Endothelial cell of umbilical vein (primary cell): ENCODE results near the gene TNIK. TPM values are rescaled to one million over a fixed set of nuclear protein-coding genes. Genes with fewer than 3 reads are reported as not detected.

Experiments
- BruUV-seq: library from RNA; stranded (reverse); fragments of 400-500 nt; replicated peaks from 2 replicates; lab custom pipeline; 2021; lab: Mats Ljungman, UMichigan
- CTCF ChIA-PET: fragments of 300-600, 350-600 bp; sonication (Branson Sonifier 250); formaldehyde crosslinking; loops from one replicate; lab custom pipeline; 2021; ENCODE audit warnings: antibody characterized with exemption, inconsistent platforms; lab: Charles Lee
- POLR2A ChIA-PET: fragments of 300-600, 350-600 bp; sonication (Branson Sonifier 250); formaldehyde crosslinking; loops from one replicate; lab custom pipeline; 2021; ENCODE audit warnings: antibody characterized with exemption, inconsistent platforms; lab: Charles Lee
- DNase-seq: peaks from one replicate; pipeline ENCODE4 v3.0.0-alpha.2; 2011; ENCODE audit warnings: low read depth, low spot score
- FAIRE-seq: peaks from 2 replicates; lab custom pipeline; 2011; peaks lifted over from hg19 to GRCh38; lab: Jason Lieb, UNC
- H2AFZ ChIP-seq: 2 replicates; pipeline ENCODE4 v1.6.0; 2012; ENCODE audit warnings: low read depth, low read length, control low read depth, inconsistent platforms
- H3K27ac ChIP-seq: 2 replicates; pipeline ENCODE4 v1.5.1; 2011; ENCODE audit warnings: low read depth, mild to moderate bottlenecking, control low read depth, low read length, moderate library complexity; ENCODE audit not compliant: insufficient read depth
- H3K27me3 ChIP-seq, 2 experiments: 2 replicates each; pipeline versions ENCODE4 v1.6.0 to v1.6.1; 2011; ENCODE audit warnings: low read length in 2 of 2, mixed read lengths in 1 of 2; ENCODE audit not compliant: control insufficient read depth in 2 of 2, insufficient read depth in 2 of 2
- H3K36me3 ChIP-seq, 2 experiments: 2 replicates in 1 of 2; 3 replicates in 1 of 2; pipeline ENCODE4 v1.5.1; 2011; ENCODE audit warnings: low read length in 2 of 2, mild to moderate bottlenecking in 1 of 2, moderate library complexity in 1 of 2; ENCODE audit not compliant: control insufficient read depth in 2 of 2, insufficient read depth in 2 of 2; ENCODE audit errors: extremely low read depth in 1 of 2
- H3K4me1 ChIP-seq: 3 replicates; pipeline ENCODE4 v1.5.1; 2011; ENCODE audit warnings: mild to moderate bottlenecking, low read length; ENCODE audit not compliant: control insufficient read depth, insufficient read depth; ENCODE audit errors: extremely low read depth
- H3K4me2 ChIP-seq: 2 replicates; pipeline ENCODE4 v1.6.1; 2011; ENCODE audit warnings: low read length, control low read depth, mixed read lengths; ENCODE audit not compliant: insufficient read depth
- H3K4me3 ChIP-seq, 3 experiments: fragments of 200-600 bp in 1 of 3; sonication (generic), shearing (Covaris generic) in 1 of 3; replicated peaks in 1 of 3; 2 replicates each; pipeline ENCODE4 v1.5.1; 2011 to 2016; ENCODE audit warnings: control low read depth in 3 of 3, low read length in 3 of 3, mild to moderate bottlenecking in 2 of 3, inconsistent platforms in 1 of 3, low read depth in 1 of 3, moderate library complexity in 1 of 3; ENCODE audit not compliant: insufficient read depth in 1 of 3
- H3K79me2 ChIP-seq: 2 replicates; pipeline ENCODE4 v1.6.0; 2012; ENCODE audit warnings: low read length, inconsistent platforms; ENCODE audit not compliant: control insufficient read depth, insufficient read depth
- H3K9ac ChIP-seq: replicated peaks from 2 replicates; pipeline ENCODE3; 2011; ENCODE audit warnings: low read length, control low read depth; ENCODE audit not compliant: insufficient read depth; ENCODE audit errors: extremely low read depth
- H3K9me1 ChIP-seq: replicated peaks from 3 replicates; pipeline ENCODE4 v1.6.0; 2011; ENCODE audit warnings: mild to moderate bottlenecking, low read length; ENCODE audit not compliant: control insufficient read depth, insufficient read depth; ENCODE audit errors: extremely low read depth
- H3K9me3 ChIP-seq: replicated peaks from 2 replicates; pipeline ENCODE4 v1.5.1; 2012; ENCODE audit warnings: low read length, inconsistent platforms; ENCODE audit not compliant: control insufficient read depth, insufficient read depth
- H4K20me1 ChIP-seq: replicated peaks from 2 replicates; pipeline ENCODE3; 2011; ENCODE audit warnings: mild to moderate bottlenecking, low read length; ENCODE audit not compliant: control insufficient read depth, insufficient read depth; ENCODE audit errors: extremely low read depth
- CTCF ChIP-seq, 2 donors: IDR thresholded peaks; 1 replicate in 1 of 2; 2 replicates in 1 of 2; pipeline ENCODE4 v1.5.1; 2011; ENCODE audit warnings: low read length in 2 of 2, mild to moderate bottlenecking in 2 of 2, moderate library complexity in 2 of 2, control low read depth in 1 of 2, inconsistent platforms in 1 of 2, low read depth in 1 of 2; ENCODE audit not compliant: insufficient read depth in 1 of 2; ENCODE audit errors: extremely low read depth in 1 of 2
- EZH2 ChIP-seq: IDR thresholded peaks from 2 replicates; pipeline ENCODE4 v1.6.1; 2012; ENCODE audit warnings: borderline replicate concordance, low read depth, mild to moderate bottlenecking, moderate library complexity, low read length, inconsistent platforms; ENCODE audit not compliant: severe bottlenecking
- FOS ChIP-seq: IDR thresholded peaks from 2 replicates; pipeline ENCODE4 v1.6.1; 2011; ENCODE audit warnings: mild to moderate bottlenecking, low read length, moderate library complexity, borderline replicate concordance; ENCODE audit not compliant: insufficient read depth
- GATA2 ChIP-seq: IDR thresholded peaks from 2 replicates; pipeline ENCODE4 v1.7.0; 2011; ENCODE audit warnings: low read depth, mild to moderate bottlenecking, moderate library complexity, mixed read lengths, low read length; ENCODE audit not compliant: insufficient read length, insufficient read depth
- JUN ChIP-seq: IDR thresholded peaks from 2 replicates; pipeline ENCODE4 v1.6.1; 2011; ENCODE audit warnings: borderline replicate concordance, low read depth; ENCODE audit not compliant: insufficient read length, insufficient read depth
- MAX ChIP-seq: IDR thresholded peaks from 2 replicates; pipeline ENCODE4 v1.6.1; 2011; ENCODE audit not compliant: insufficient read depth, insufficient read length
- MYC ChIP-seq: IDR thresholded peaks from one replicate; pipeline ENCODE4 v1.6.1; 2011; ENCODE audit warnings: mild to moderate bottlenecking, low read depth, low read length
- POLR2A ChIP-seq: IDR thresholded peaks from 2 replicates; pipeline ENCODE4 v1.6.1; 2012; ENCODE audit warnings: low read depth, mild to moderate bottlenecking, control low read depth, low read length
- POLR2AphosphoS5 ChIP-seq: IDR thresholded peaks from 2 replicates; pipeline ENCODE4 v1.6.1; 2012; ENCODE audit warnings: low read depth, mild to moderate bottlenecking, control low read depth, low read length, moderate library complexity; ENCODE audit not compliant: insufficient read depth
- dilution Hi-C: fragments of 300-500 bp; cut with MboI; formaldehyde crosslinking; loops from one replicate; pipeline ENCODE4 v1.15.0; 2019; ENCODE audit warnings: low sequenced_read_pairs; ENCODE audit not compliant: extremely low pct_ligation_motif_present
- intact Hi-C: fragments of 100-400 bp; cut with micrococcal nuclease; formaldehyde crosslinking; loops from one replicate; pipeline ENCODE4 v1.10.0; 2022
- polyA plus RNA-seq, 4 experiments: library from polyadenylated mRNA; depleted of rRNA in 3 of 4; stranded (reverse) in 3 of 4; unstranded in 1 of 4; fragments of >200 nt; gene quantifications; 2 replicates each; pipeline versions ENCODE4 v1.2.1 to v1.2.3, GENCODE V29; 2011 to 2012; ENCODE audit warnings: missing spikeins in 1 of 4
- total RNA-seq: library from RNA; stranded (reverse); gene quantifications from 2 replicates; pipeline ENCODE4 v1.2.3, GENCODE V29; 2021

The TNIK gene
- total and polyA plus RNA-seq, 2 donors (not counting 3 experiments of a cell fraction or from before 2014, with no cell fraction given), result 10.9 to 39.7 TPM

DNA sequence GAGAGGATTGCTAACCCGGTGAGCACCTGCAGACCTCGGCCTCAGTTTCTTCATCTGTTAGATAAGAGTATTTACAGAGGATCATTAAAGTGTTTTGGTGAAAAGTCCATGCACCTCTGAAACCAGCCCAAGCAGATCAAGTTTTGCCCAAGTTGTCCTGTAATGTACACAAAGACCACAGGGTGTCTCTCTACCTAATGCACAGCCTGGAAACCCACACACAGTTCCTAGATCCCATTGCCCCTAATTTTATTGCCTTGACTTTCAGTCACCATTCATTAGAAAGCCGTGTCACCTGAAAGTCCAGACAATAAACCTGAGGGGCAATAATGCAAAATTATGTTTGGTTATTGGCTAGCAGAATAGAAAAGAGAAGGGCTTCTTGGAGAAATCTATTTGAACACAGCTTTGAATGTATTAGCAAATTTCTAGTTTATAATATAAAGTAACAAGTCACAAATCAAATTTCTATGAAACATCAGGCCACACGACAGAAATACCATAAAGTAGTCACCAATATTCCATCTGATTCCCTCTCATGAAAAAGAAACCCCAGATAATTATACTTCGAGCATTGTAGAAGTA lies 272.4 kb downstream of the TNIK start:
- POLR2A ChIA-PET, result no interaction called here
- Histone ChIP-seq H3K36me3 (peaks cover 0 to 3% of the 10 kb centered on the region in 2 experiments), H3K79me2 (no peaks in the 10 kb centered on the region), H4K20me1 (no peaks in the 10 kb centered on the region), H2AFZ (no peak overlapping the region), H3K9ac (no peak overlapping the region), H3K9me1 (no peaks in the 10 kb centered on the region), H3K9me3 (no peaks in the 10 kb centered on the region), H3K27me3 (no peaks in the 10 kb centered on the region), H3K27ac (no peak overlapping the region), H3K4me3 (no peak overlapping the region), H3K4me1 (peaks cover 43% of the 10 kb centered on the region), H3K4me2 (no peak overlapping the region)
- peak; percentile 67 for DNase-seq
- TF ChIP-seq CTCF (IDR thresholded peaks at IDR 0.05; ENCODE audit: extremely low read depth in 1 of 2, insufficient read depth in 1 of 2, low read depth in 1 of 2, low read length in 2 of 2), result peak; percentile 61 to 69
- no peak for TF ChIP-seq FOS
- peak; percentile 63 for FAIRE-seq
- intact Hi-C loops, result loop anchor here (1.0 kb wide), 3 partner anchors 97 to 380 kb away; partner anchors contain the start of gene TNIK
- no TSS peak for BruUV-seq
- CTCF ChIA-PET, result interaction anchor here (0.6 to 5.8 kb wide), 19 partner anchors 14 to 646 kb away, joined by 3 to 38 read pairs (median 4); partner anchors contain the start of gene TNIK
- dilution Hi-C loops, result no loop called here

- Histone ChIP-seq H3K79me2 (no peaks in the 10 kb centered on the region), H3K9ac (no peak overlapping the region), H3K36me3 (peaks cover 0 to 3% of the 10 kb centered on the region in 2 experiments), H3K27me3 (no peaks in the 10 kb centered on the region), H3K4me2 (no peak overlapping the region), H3K4me3 (no peak overlapping the region), H3K9me3 (no peaks in the 10 kb centered on the region), H4K20me1 (no peaks in the 10 kb centered on the region), H2AFZ (no peak overlapping the region), H3K27ac (no peak overlapping the region), H3K9me1 (no peaks in the 10 kb centered on the region), H3K4me1 (peaks cover 36% of the 10 kb centered on the region)
- FAIRE-seq (no peak), DNase-seq (no peak)
- BruUV-seq, result no TSS peak
- dilution Hi-C loops, result no loop called here
- ChIA-PET CTCF (interaction anchor here (0.8 to 5.8 kb wide), 12 partner anchors 12 to 647 kb away, joined by 3 to 38 read pairs (median 4); partner anchors contain the start of gene TNIK), POLR2A (no interaction called here)
- no peak for TF ChIP-seq POLR2A
- no peak for TF ChIP-seq JUN
- TF ChIP-seq GATA2, result no peak
- TF ChIP-seq FOS, result no peak
- no peak for TF ChIP-seq POLR2AphosphoS5
- no peak for TF ChIP-seq EZH2
- TF ChIP-seq MAX, result no peak
- TF ChIP-seq MYC, result no peak
- no peak for TF ChIP-seq CTCF (IDR thresholded peaks at IDR 0.05; ENCODE audit: extremely low read depth in 1 of 2, insufficient read depth in 1 of 2, low read depth in 1 of 2, low read length in 2 of 2)
- intact Hi-C loops, result loop anchor here (1.0 kb wide), 3 partner anchors 97 to 380 kb away; partner anchors contain the start of gene TNIK
Measured at GRCh38 chr3:171186817-171187500, 273.2 kb downstream of the TNIK start.
